Measurements from ENCODE around the gene LRP1B. TPM values are rescaled to one million over a fixed set of nuclear protein-coding genes. Genes with fewer than 3 reads are reported as not detected.

The LRP1B gene
- total RNA-seq, 1 donor from 2014 or later = not detected

DNA sequence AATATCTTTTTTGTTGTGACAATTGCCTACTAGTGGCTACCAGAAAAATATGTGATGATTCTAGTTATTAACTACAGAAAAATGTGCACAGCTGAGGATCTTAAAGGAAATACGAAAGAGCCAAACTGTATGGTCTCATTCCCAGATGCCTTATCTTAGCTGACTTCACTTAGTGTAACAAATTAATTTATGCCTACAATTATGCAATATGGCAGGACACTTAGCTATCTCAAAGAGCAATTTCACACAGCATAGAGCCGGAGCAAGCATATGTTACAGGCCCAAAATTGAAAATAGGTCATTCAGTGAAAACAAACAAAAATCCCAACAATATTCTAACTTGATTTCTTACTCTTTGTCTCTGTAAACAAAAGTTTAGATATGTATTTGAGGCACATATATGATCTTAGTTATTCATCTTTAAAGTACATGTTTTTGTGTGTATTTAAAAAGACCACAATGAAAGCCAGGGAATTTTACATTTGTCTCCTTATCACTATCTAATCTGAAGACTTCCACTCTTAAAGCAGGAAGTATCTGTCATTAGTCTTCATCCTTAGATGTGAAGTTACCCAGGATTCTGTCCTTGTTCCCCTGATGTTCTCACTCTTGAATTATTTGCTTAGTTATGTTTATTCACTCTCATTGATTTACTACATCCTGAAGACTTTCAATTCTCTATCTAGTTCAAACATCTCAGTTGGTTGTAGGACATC, 1771.6 kb downstream of the LRP1B start:
- Mint-ChIP-seq H3K36me3 (ENCODE audit: low read depth) (no peaks in the 10 kb centered on the region), H3K9me3 (no peaks in the 10 kb centered on the region), H3K4me1 (no peaks in the 10 kb centered on the region), H3K4me3 (no peak overlapping the region), H3K27ac (no peak overlapping the region), H3K27me3 (no peaks in the 10 kb centered on the region)
- TF ChIP-seq, protein P1, sequence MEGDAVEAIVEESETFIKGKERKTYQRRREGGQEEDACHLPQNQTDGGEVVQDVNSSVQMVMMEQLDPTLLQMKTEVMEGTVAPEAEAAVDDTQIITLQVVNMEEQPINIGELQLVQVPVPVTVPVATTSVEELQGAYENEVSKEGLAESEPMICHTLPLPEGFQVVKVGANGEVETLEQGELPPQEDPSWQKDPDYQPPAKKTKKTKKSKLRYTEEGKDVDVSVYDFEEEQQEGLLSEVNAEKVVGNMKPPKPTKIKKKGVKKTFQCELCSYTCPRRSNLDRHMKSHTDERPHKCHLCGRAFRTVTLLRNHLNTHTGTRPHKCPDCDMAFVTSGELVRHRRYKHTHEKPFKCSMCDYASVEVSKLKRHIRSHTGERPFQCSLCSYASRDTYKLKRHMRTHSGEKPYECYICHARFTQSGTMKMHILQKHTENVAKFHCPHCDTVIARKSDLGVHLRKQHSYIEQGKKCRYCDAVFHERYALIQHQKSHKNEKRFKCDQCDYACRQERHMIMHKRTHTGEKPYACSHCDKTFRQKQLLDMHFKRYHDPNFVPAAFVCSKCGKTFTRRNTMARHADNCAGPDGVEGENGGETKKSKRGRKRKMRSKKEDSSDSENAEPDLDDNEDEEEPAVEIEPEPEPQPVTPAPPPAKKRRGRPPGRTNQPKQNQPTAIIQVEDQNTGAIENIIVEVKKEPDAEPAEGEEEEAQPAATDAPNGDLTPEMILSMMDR (IDR thresholded peaks at IDR 0.05) = no peak
- intact Hi-C loops (cut with micrococcal nuclease) = no loop called here
- DNase-seq (no peak), ATAC-seq (ENCODE audit: low read depth) (no peak)
- ChIA-PET CTCF (no interaction called here), POLR2A (no interaction called here)

DNA sequence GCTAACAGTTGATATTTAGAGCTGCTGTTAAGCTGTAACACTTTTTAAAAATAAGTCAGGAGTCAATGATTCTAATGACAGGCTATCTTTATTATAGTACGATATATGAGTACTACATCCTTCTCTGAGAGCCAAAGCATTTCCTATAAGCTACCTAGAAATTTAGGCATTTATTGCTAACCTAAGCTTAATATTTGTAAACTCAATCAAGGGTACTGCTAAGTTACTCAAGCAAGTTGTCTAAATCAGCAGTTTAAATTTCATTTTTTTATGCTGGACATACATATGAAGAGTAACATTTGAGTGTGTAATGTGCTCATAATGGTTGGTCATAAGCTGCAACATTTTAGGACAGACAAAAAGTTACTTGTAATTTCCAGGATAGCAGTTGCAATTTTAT, 1774.1 kb downstream of the LRP1B start:
- CTCF ChIA-PET = no interaction called here
- DNase-seq (no peak), ATAC-seq (ENCODE audit: low read depth) (no peak)
- H3K27ac Mint-ChIP-seq = no peak overlapping the region
- TF ChIP-seq, protein P1 (IDR thresholded peaks at IDR 0.05) = no peak
- H3K36me3 Mint-ChIP-seq (ENCODE audit: low read depth) = no peaks in the 10 kb centered on the region
- no peaks in the 10 kb centered on the region for H3K9me3 Mint-ChIP-seq
- H3K27me3 Mint-ChIP-seq = no peaks in the 10 kb centered on the region
- intact Hi-C loops (cut with micrococcal nuclease) = no loop called here
- POLR2A ChIA-PET = no interaction called here
- H3K4me1 Mint-ChIP-seq = no peaks in the 10 kb centered on the region
- H3K4me3 Mint-ChIP-seq = no peak overlapping the region

DNA sequence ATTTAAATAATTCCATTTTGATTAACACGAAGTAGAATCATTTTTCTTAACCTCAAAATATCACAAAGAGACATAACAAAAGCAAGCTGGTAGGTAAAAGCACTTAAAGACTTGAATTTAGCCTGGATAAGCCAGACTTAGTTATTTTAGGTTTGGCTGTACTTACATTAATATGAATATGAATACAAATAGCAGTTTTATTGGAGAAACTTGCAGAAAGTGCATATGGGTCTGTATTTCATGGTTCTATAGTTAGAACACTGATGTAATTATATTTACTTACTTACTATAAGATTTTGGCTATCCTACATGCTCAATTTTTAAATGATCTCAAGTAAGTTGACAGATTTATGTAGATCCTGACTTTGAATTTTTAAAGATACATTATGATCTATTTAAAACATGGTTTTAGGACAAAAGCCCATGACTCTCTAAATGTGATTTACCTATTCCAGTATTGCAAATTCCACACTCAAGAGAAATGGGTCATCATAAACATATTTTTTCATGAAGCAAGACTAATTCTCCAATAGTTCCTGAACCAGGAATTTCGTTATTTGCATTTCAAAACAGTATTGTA, 1775.2 kb downstream of the LRP1B start:
- ChIA-PET POLR2A (no interaction called here), CTCF (no interaction called here)
- TF ChIP-seq, protein P1 (IDR thresholded peaks at IDR 0.05) = no peak
- DNase-seq = no peak
- Mint-ChIP-seq H3K4me3 (no peak overlapping the region), H3K27ac (no peak overlapping the region), H3K4me1 (no peaks in the 10 kb centered on the region), H3K9me3 (no peaks in the 10 kb centered on the region), H3K36me3 (ENCODE audit: low read depth) (no peaks in the 10 kb centered on the region), H3K27me3 (no peaks in the 10 kb centered on the region)
- intact Hi-C loops (cut with micrococcal nuclease) = no loop called here
- no peak for ATAC-seq (ENCODE audit: low read depth)

DNA sequence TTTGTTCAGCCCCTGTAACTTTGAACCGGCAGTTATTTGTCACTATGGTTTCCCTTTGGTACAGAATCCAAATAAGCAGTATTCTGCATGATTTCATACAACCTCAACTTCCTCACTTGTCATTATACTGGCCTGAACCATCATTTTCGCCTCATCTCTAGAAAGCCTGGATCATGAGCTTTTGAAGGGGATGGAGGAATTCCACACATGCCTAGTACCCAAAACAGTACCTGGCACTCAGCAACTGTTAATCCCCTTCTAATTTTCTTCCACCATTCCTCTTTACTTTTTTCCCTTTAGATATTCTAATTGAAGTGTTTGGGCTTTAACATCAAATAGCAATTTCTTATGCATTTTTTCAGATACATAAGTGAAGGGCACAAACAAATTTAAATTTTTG, 1776.3 kb downstream of the LRP1B start:
- POLR2A ChIA-PET = no interaction called here
- TF ChIP-seq, protein P1 (IDR thresholded peaks at IDR 0.05) = no peak
- Mint-ChIP-seq H3K36me3 (ENCODE audit: low read depth) (no peaks in the 10 kb centered on the region), H3K4me3 (no peak overlapping the region), H3K27ac (no peak overlapping the region), H3K9me3 (no peaks in the 10 kb centered on the region), H3K4me1 (no peaks in the 10 kb centered on the region), H3K27me3 (no peaks in the 10 kb centered on the region)
- intact Hi-C loops (cut with micrococcal nuclease) = no loop called here
- DNase-seq (no peak), ATAC-seq (ENCODE audit: low read depth) (no peak)
- CTCF ChIA-PET = no interaction called here

DNA sequence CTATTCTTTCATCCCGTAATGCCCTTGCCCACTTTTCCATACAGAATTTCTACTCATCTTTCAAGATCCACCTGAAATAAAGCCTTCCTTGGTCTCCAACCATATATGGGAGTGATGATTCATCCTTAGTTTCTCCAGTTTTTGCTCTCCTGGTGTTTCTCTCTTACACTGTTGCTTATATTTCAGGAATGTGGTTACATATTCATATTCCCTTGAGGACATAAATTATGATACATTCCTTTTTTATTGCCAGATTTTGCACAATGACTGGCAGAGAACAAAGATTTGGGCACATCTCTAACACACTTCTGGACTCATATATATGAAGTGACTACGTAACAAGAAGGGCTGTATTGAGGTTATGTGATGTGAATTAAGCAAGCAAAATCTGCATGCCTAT, 1777.3 kb downstream of the LRP1B start:
- Mint-ChIP-seq H3K9me3 (no peaks in the 10 kb centered on the region), H3K27me3 (no peaks in the 10 kb centered on the region), H3K4me3 (no peak overlapping the region), H3K4me1 (no peaks in the 10 kb centered on the region), H3K27ac (no peak overlapping the region), H3K36me3 (ENCODE audit: low read depth) (no peaks in the 10 kb centered on the region)
- no peak for DNase-seq
- intact Hi-C loops (cut with micrococcal nuclease) = no loop called here
- ChIA-PET CTCF (no interaction called here), POLR2A (no interaction called here)
- ATAC-seq (ENCODE audit: low read depth) = no peak
- TF ChIP-seq, protein P1 (IDR thresholded peaks at IDR 0.05) = no peak

All from activated B cell treated with CpG ODN at 0.5 μM for 24 hours (primary cell).